ENCODE data around the gene KIFBP. TPM values are rescaled to one million over a fixed set of nuclear protein-coding genes. Genes with fewer than 3 reads are reported as not detected.
"Not testable (repeated sequence)": the region's sequence is repeated elsewhere in the genome, so short reads cannot be mapped to it uniquely, and the experiment has no call there.

The KIFBP gene
- total and polyA plus RNA-seq, 9 donors = 17.9 to 25.7 (median 21.9) TPM

DNA sequence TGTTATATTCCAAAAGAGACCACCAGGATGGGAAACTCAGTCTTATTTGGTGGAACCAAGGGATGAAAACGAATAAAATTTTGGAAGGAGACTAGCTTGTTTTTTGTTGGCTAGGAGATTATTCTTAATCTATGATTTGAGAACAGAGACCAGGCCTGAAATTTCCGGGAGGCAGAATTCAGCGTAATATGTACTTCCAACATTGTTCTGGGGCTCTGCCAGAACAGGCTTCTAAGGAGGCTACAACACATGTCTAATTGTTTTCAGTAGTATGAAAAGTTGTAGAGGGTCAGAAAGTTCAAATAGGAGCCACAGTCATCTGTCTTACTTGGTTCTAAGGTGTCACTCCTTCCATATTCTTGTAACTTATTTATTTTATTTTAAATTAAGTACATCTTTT is 30.9 kb upstream of the KIFBP start:
- H3K27ac ChIP-seq (ENCODE audit: low read length) = peak overlapping the region; percentile 96
- DNase-seq = peak; percentile 11
- no CpG with 5 or more reads among the region's 3 CpGs for WGBS (ENCODE audit: insufficient coverage)

DNA sequence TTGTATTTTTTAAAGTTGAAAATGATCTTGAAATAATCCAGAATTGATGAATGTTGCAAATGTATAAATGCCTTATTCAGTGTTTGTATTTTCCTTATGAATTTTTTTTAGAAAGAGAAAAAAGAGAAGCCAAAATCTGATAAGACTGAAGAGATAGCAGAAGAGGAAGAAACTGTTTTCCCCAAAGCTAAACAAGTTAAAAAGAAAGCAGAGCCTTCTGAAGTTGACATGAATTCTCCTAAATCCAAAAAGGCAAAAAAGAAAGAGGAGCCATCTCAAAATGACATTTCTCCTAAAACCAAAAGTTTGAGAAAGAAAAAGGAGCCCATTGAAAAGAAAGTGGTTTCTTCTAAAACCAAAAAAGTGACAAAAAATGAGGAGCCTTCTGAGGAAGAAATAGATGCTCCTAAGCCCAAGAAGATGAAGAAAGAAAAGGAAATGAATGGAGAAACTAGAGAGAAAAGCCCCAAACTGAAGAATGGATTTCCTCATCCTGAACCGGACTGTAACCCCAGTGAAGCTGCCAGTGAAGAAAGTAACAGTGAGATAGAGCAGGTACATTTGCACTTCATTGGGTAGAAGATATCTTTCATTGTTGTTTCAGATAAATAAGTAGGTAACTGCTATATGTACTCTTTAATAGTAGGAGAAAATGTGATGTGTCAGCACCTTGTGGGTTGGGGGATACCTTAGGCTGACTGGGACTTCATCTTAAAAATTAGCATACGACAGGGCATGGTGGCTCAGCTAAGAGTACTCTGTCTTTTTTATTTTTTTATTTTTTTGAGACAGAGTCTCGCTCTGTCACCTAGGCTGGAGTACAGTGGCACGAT is 28.7 kb upstream of the KIFBP start:
- Histone ChIP-seq H3K36me3 (ENCODE audit: control insufficient read depth, insufficient read depth, low read length) (peaks cover 32% of the 10 kb centered on the region), H3K4me1 (ENCODE audit: control insufficient read depth, insufficient read depth, low read length) (peaks cover 11% of the 10 kb centered on the region), H3K9me3 (replicated peaks; ENCODE audit: control insufficient read depth, low read depth, low read length) (no peaks in the 10 kb centered on the region), H3K4me3 (ENCODE audit: low read length) (no peak overlapping the region), H3K27ac (ENCODE audit: low read length) (no peak overlapping the region), H3K27me3 (ENCODE audit: control insufficient read depth, insufficient read depth, low read length) (no peaks in the 10 kb centered on the region)
- no peak for DNase-seq
- WGBS (ENCODE audit: insufficient coverage) = 50% methylated on average over 1 of the region's 4 CpGs

More for the DNA sequence above, 30.9 kb upstream of the KIFBP start:
- Histone ChIP-seq H3K4me3 (ENCODE audit: low read length) (no peak overlapping the region), H3K9me3 (replicated peaks; ENCODE audit: control insufficient read depth, low read depth, low read length) (no peaks in the 10 kb centered on the region), H3K4me1 (ENCODE audit: control insufficient read depth, insufficient read depth, low read length) (peaks cover 12% of the 10 kb centered on the region), H3K36me3 (ENCODE audit: control insufficient read depth, insufficient read depth, low read length) (peaks cover 15% of the 10 kb centered on the region), H3K27me3 (ENCODE audit: control insufficient read depth, insufficient read depth, low read length) (no peaks in the 10 kb centered on the region)

- H3K4me1 ChIP-seq (ENCODE audit: control insufficient read depth, insufficient read depth, low read length) = no peaks in the 10 kb centered on the region
These were observed 25.5 kb upstream of the KIFBP start for GRCh38 chr10:68963151-68963550.

GRCh38 chr10:68973975-68974374 is 14.6 kb upstream of the KIFBP start:
- no peak overlapping the region for H3K27ac ChIP-seq (ENCODE audit: low read length)
- 93% methylated on average over 2 of the region's 5 CpGs for whole genome bisulfite sequencing (ENCODE audit: insufficient coverage)
- no peaks in the 10 kb centered on the region for H3K4me1 ChIP-seq (ENCODE audit: control insufficient read depth, insufficient read depth, low read length)
- H3K4me3 ChIP-seq (ENCODE audit: low read length) = no peak overlapping the region
- peaks cover 63% of the 10 kb centered on the region for H3K36me3 ChIP-seq (ENCODE audit: control insufficient read depth, insufficient read depth, low read length)
- DNase-seq = no peak
- no peaks in the 10 kb centered on the region for H3K9me3 ChIP-seq (replicated peaks; ENCODE audit: control insufficient read depth, low read depth, low read length)
- no peaks in the 10 kb centered on the region for H3K27me3 ChIP-seq (ENCODE audit: control insufficient read depth, insufficient read depth, low read length)

More at GRCh38 chr10:68963151-68963550, 25.5 kb upstream of the KIFBP start:
- H3K4me3 ChIP-seq (ENCODE audit: low read length) = no peak overlapping the region
- no peak for DNase-seq
- WGBS (ENCODE audit: insufficient coverage) = no CpG with 5 or more reads among the region's 4 CpGs
- H3K36me3 ChIP-seq (ENCODE audit: control insufficient read depth, insufficient read depth, low read length) = peaks cover 57% of the 10 kb centered on the region
- H3K27ac ChIP-seq (ENCODE audit: low read length) = no peak overlapping the region
- H3K9me3 ChIP-seq (replicated peaks; ENCODE audit: control insufficient read depth, low read depth, low read length) = no peaks in the 10 kb centered on the region
- H3K27me3 ChIP-seq (ENCODE audit: control insufficient read depth, insufficient read depth, low read length) = no peaks in the 10 kb centered on the region

GRCh38 chr10:68975936-68976473 is 12.6 kb upstream of the KIFBP start:
- H3K36me3 ChIP-seq (ENCODE audit: control insufficient read depth, insufficient read depth, low read length) = peaks cover 66% of the 10 kb centered on the region
- H3K4me3 ChIP-seq (ENCODE audit: low read length); H3K27me3 ChIP-seq (ENCODE audit: control insufficient read depth, insufficient read depth, low read length); H3K4me1 ChIP-seq (ENCODE audit: control insufficient read depth, insufficient read depth, low read length); H3K27ac ChIP-seq (ENCODE audit: low read length); DNase-seq; H3K9me3 ChIP-seq (replicated peaks; ENCODE audit: control insufficient read depth, low read depth, low read length): not testable (repeated sequence)
- no CpG with 5 or more reads among the region's 5 CpGs for WGBS (ENCODE audit: insufficient coverage)

- H3K27me3 ChIP-seq (ENCODE audit: control insufficient read depth, insufficient read depth, low read length); H3K4me1 ChIP-seq (ENCODE audit: control insufficient read depth, insufficient read depth, low read length); DNase-seq; H3K4me3 ChIP-seq (ENCODE audit: low read length); H3K27ac ChIP-seq (ENCODE audit: low read length); H3K9me3 ChIP-seq (replicated peaks; ENCODE audit: control insufficient read depth, low read depth, low read length): not testable (repeated sequence)
- 100% methylated on average over 3 of the region's 6 CpGs for whole genome bisulfite sequencing (ENCODE audit: insufficient coverage)
- peaks cover 56% of the 10 kb centered on the region for H3K36me3 ChIP-seq (ENCODE audit: control insufficient read depth, insufficient read depth, low read length)
These were observed 8.9 kb upstream of the KIFBP start for GRCh38 chr10:68979738-68980137.

GRCh38 chr10:68981074-68981473 is 7.5 kb upstream of the KIFBP start:
- no peak for DNase-seq
- no peaks in the 10 kb centered on the region for H3K4me1 ChIP-seq (ENCODE audit: control insufficient read depth, insufficient read depth, low read length)
- no peaks in the 10 kb centered on the region for H3K27me3 ChIP-seq (ENCODE audit: control insufficient read depth, insufficient read depth, low read length)
- H3K36me3 ChIP-seq (ENCODE audit: control insufficient read depth, insufficient read depth, low read length) = peaks cover 47% of the 10 kb centered on the region
- no peak overlapping the region for H3K4me3 ChIP-seq (ENCODE audit: low read length)
- H3K9me3 ChIP-seq (replicated peaks; ENCODE audit: control insufficient read depth, low read depth, low read length) = no peaks in the 10 kb centered on the region
- no CpG with 5 or more reads among the region's 1 CpG for WGBS (ENCODE audit: insufficient coverage)
- no peak overlapping the region for H3K27ac ChIP-seq (ENCODE audit: low read length)

GRCh38 chr10:68982389-68982788 is 6.2 kb upstream of the KIFBP start:
- WGBS (ENCODE audit: insufficient coverage) = 96% methylated on average over 10 of the region's 11 CpGs

DNA sequence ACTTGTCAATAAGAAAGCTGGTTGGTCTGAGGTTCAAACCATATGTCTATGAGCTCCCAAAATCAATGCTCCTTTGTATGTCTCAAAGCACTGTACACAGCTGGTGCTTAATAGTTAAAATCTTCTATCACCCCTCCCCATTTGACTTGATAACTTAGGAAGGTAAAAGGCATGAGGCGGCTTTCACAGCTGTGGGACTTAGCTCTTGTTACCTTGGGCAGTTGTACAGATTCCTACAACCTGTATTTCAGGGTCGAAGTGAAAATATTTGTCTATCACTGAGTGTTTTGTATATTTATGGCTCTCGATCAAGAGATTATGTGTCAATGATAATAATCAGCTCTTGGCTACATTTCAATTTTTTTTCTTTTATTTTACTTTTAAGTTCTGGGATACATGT is 992 bp upstream of the KIFBP start:
- no peak overlapping the region for H3K27ac ChIP-seq (ENCODE audit: low read length)
- H3K4me1 ChIP-seq (ENCODE audit: control insufficient read depth, insufficient read depth, low read length) = peaks cover 10% of the 10 kb centered on the region
- no peak for DNase-seq
- WGBS (ENCODE audit: insufficient coverage) = no CpG with 5 or more reads among the region's 3 CpGs
- no peaks in the 10 kb centered on the region for H3K27me3 ChIP-seq (ENCODE audit: control insufficient read depth, insufficient read depth, low read length)
- H3K9me3 ChIP-seq (replicated peaks; ENCODE audit: control insufficient read depth, low read depth, low read length) = no peaks in the 10 kb centered on the region
- no peak overlapping the region for H3K4me3 ChIP-seq (ENCODE audit: low read length)
- H3K36me3 ChIP-seq (ENCODE audit: control insufficient read depth, insufficient read depth, low read length) = peaks cover 14% of the 10 kb centered on the region

More at GRCh38 chr10:68982389-68982788, 6.2 kb upstream of the KIFBP start:
- no peak overlapping the region for H3K4me3 ChIP-seq (ENCODE audit: low read length)
- no peaks in the 10 kb centered on the region for H3K27me3 ChIP-seq (ENCODE audit: control insufficient read depth, insufficient read depth, low read length)
- H3K4me1 ChIP-seq (ENCODE audit: control insufficient read depth, insufficient read depth, low read length) = no peaks in the 10 kb centered on the region
- no peak overlapping the region for H3K27ac ChIP-seq (ENCODE audit: low read length)
- H3K9me3 ChIP-seq (replicated peaks; ENCODE audit: control insufficient read depth, low read depth, low read length) = no peaks in the 10 kb centered on the region
- no peak for DNase-seq
- peaks cover 41% of the 10 kb centered on the region for H3K36me3 ChIP-seq (ENCODE audit: control insufficient read depth, insufficient read depth, low read length)

DNA sequence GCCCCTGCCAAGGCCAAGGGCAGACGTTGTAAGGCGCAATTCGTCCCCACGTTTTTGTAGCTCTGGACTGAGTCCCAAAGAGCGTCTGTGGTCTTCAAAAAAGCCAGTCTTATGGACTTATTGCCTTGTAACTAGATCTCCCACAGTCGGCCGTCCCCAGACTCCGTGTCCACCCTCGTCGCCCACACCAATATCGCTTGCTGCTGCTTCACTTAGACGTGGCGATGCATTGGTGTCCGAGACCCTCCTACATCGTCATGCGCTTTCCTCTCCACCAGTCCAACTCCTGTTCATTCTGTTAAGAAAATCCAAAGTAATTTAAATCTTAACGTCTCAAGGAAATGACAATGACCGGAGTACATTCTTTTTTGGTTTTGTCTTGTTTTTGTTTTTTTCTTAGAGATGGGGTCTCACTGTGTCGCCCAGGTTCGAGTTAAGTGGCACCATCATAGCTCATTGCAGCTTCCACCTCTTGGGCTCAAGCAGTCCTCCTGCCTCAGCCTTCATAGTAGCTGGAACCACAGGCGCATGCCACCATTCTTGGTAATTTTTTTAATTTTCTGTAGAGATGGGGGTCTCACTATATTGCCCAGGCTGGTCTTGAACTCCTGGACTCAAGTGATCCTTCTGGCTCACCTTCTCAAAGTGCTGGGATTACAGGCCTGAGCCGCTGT is 851 bp downstream of the KIFBP start:
- H3K27me3 ChIP-seq (ENCODE audit: control insufficient read depth, insufficient read depth, low read length) = no peaks in the 10 kb centered on the region
- peaks cover 10% of the 10 kb centered on the region for H3K4me1 ChIP-seq (ENCODE audit: control insufficient read depth, insufficient read depth, low read length)
- peaks cover 12% of the 10 kb centered on the region for H3K36me3 ChIP-seq (ENCODE audit: control insufficient read depth, insufficient read depth, low read length)
- WGBS (ENCODE audit: insufficient coverage) = 5% methylated on average over 14 of the region's 22 CpGs
- H3K27ac ChIP-seq (ENCODE audit: low read length) = peak overlapping the region; percentile 81
- DNase-seq = peak; percentile 42
- no peaks in the 10 kb centered on the region for H3K9me3 ChIP-seq (replicated peaks; ENCODE audit: control insufficient read depth, low read depth, low read length)
- peak overlapping the region; percentile 97 for H3K4me3 ChIP-seq (ENCODE audit: low read length)
